Caco-2 (cell line): Measurements from ENCODE around the gene LTB4R. TPM values are rescaled to one million over a fixed set of nuclear protein-coding genes. Genes with fewer than 3 reads are reported as not detected.

Experiments
- BruUV-seq: library from RNA; stranded (reverse); fragments of 400-500 nt; replicated peaks from 2 replicates; lab custom pipeline; 2021; lab: Mats Ljungman, UMichigan
- CTCF ChIA-PET: fragments of 300-600 bp; sonication (Branson Sonifier 250); formaldehyde crosslinking; loops from one replicate; lab custom pipeline; 2022; ENCODE audit warnings: antibody characterized with exemption; lab: Charles Lee
- POLR2A ChIA-PET: fragments of 300-600 bp; sonication (Branson Sonifier 250); formaldehyde crosslinking; loops from one replicate; lab custom pipeline; 2022; ENCODE audit warnings: antibody characterized with exemption; lab: Charles Lee
- DNase-seq, 2 experiments: peaks; one replicate each; pipeline versions ENCODE4 v3.0.0 to v3.0.0-alpha.2; 2020 to 2022
- H3K27me3 ChIP-seq: replicated peaks from 2 replicates; pipeline ENCODE4 v1.6.0; 2011; ENCODE audit warnings: low read length; ENCODE audit not compliant: control insufficient read depth, insufficient read depth
- H3K36me3 ChIP-seq: 2 replicates; pipeline ENCODE4 v1.5.1; 2011; ENCODE audit warnings: low read length; ENCODE audit not compliant: control insufficient read depth, insufficient read depth
- H3K4me1 ChIP-seq: fragments of 250-450 bp; sonication (Bioruptor Pico); 2 replicates; pipeline ENCODE4 v1.5.1; 2020; ENCODE audit warnings: mild to moderate bottlenecking
- H3K4me3 ChIP-seq: 2 replicates; pipeline ENCODE4 v1.5.1; 2011; ENCODE audit warnings: low read depth, mild to moderate bottlenecking, control low read depth, low read length
- H3K9me3 ChIP-seq: fragments of 250-450 bp; sonication (Bioruptor Pico); 2 replicates; pipeline ENCODE4 v1.5.1; 2020; ENCODE audit warnings: mild to moderate bottlenecking, moderate library complexity
- H3K27ac Mint-ChIP-seq: one replicate; pipeline ENCODE4 v1.8.0; 2022; ENCODE audit warnings: mixed read lengths; ENCODE audit not compliant: unreplicated experiment
- H3K27me3 Mint-ChIP-seq: one replicate; pipeline ENCODE4 v1.8.0; 2022; ENCODE audit warnings: mixed read lengths; ENCODE audit not compliant: insufficient read depth, unreplicated experiment
- H3K36me3 Mint-ChIP-seq: one replicate; pipeline ENCODE4 v1.8.0; 2022; ENCODE audit warnings: mild to moderate bottlenecking, mixed read lengths; ENCODE audit not compliant: insufficient read depth, unreplicated experiment
- H3K4me1 Mint-ChIP-seq: one replicate; pipeline ENCODE4 v1.8.0; 2022; ENCODE audit warnings: low read depth, mixed read lengths; ENCODE audit not compliant: unreplicated experiment
- H3K4me3 Mint-ChIP-seq: one replicate; pipeline ENCODE4 v1.8.0; 2022; ENCODE audit warnings: mild to moderate bottlenecking, moderate library complexity, mixed read lengths; ENCODE audit not compliant: unreplicated experiment
- H3K9me3 Mint-ChIP-seq: one replicate; pipeline ENCODE4 v1.8.0; 2022; ENCODE audit warnings: mixed read lengths; ENCODE audit not compliant: unreplicated experiment
- intact Hi-C: fragments of 100-400 bp; cut with micrococcal nuclease; formaldehyde crosslinking; loops from one replicate; pipeline ENCODE4 v1.10.0; 2022; ENCODE audit not compliant: unreplicated experiment
- total RNA-seq: library from RNA; stranded (reverse); gene quantifications from 2 replicates; pipeline ENCODE4 v1.2.3, GENCODE V29; 2022
- TF ChIP-seq, protein P1 (sequence below), 2 experiments: fragments of 200-600 bp in 1 of 2; IDR thresholded peaks; 1 replicate in 1 of 2; 2 replicates in 1 of 2; pipeline versions ENCODE4 v1.5.1 to v1.8.0; 2011 to 2022; ENCODE audit warnings: antibody characterized with exemption in 1 of 2, control low read depth in 1 of 2, inconsistent platforms in 1 of 2, low read depth in 1 of 2, low read length in 1 of 2, mild to moderate bottlenecking in 1 of 2, moderate library complexity in 1 of 2; ENCODE audit not compliant: insufficient read depth in 1 of 2, severe bottlenecking in 1 of 2, unreplicated experiment in 1 of 2

The LTB4R gene
- total RNA-seq, 1 experiment from 2014 or later = 7.8 TPM

DNA sequence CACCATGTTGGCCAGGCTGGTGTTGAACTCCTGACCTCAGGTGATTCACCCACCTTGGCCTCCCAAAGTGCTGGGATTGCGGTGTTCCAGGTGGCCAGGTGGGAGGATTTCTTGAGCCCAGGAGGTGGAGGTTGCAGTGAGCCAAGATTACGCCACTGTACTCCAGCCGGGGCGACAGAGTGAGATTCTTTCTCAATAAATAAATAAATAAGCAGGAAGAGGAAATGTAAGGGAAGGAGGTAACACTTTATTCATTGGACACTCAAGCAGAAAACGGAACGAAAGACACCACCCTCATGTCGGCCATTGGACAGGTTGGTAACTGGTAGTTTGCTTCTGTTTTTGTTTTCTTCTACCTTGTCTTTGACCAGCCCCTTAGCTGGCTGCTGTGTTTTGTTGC is 43.7 kb downstream of the LTB4R start:
- ChIA-PET POLR2A (no interaction called here), CTCF (no interaction called here)
- H3K27me3 ChIP-seq = no peaks in the 10 kb centered on the region
- no peaks in the 10 kb centered on the region for H3K9me3 ChIP-seq
- H3K4me3 Mint-ChIP-seq = no peak overlapping the region
- H3K27me3 Mint-ChIP-seq = peaks cover 3% of the 10 kb centered on the region
- no peaks in the 10 kb centered on the region for H3K36me3 Mint-ChIP-seq
- intact Hi-C loops = no loop called here
- DNase-seq = no peak
- H3K4me1 ChIP-seq = peaks cover 4% of the 10 kb centered on the region; the same call in 1 of the 2 replicates
- no peak overlapping the region for H3K27ac Mint-ChIP-seq
- no TSS peak for BruUV-seq
- H3K4me1 Mint-ChIP-seq = peaks cover 10% of the 10 kb centered on the region
- TF ChIP-seq, protein P1, sequence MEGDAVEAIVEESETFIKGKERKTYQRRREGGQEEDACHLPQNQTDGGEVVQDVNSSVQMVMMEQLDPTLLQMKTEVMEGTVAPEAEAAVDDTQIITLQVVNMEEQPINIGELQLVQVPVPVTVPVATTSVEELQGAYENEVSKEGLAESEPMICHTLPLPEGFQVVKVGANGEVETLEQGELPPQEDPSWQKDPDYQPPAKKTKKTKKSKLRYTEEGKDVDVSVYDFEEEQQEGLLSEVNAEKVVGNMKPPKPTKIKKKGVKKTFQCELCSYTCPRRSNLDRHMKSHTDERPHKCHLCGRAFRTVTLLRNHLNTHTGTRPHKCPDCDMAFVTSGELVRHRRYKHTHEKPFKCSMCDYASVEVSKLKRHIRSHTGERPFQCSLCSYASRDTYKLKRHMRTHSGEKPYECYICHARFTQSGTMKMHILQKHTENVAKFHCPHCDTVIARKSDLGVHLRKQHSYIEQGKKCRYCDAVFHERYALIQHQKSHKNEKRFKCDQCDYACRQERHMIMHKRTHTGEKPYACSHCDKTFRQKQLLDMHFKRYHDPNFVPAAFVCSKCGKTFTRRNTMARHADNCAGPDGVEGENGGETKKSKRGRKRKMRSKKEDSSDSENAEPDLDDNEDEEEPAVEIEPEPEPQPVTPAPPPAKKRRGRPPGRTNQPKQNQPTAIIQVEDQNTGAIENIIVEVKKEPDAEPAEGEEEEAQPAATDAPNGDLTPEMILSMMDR (IDR thresholded peaks at IDR 0.05; ENCODE audit: insufficient read depth in 1 of 2, low read depth in 1 of 2, low read length in 1 of 2, severe bottlenecking in 1 of 2, unreplicated experiment in 1 of 2) = no peak
- H3K4me3 ChIP-seq = no peak overlapping the region
- H3K36me3 ChIP-seq = no peaks in the 10 kb centered on the region
- H3K9me3 Mint-ChIP-seq = no peaks in the 10 kb centered on the region

DNA sequence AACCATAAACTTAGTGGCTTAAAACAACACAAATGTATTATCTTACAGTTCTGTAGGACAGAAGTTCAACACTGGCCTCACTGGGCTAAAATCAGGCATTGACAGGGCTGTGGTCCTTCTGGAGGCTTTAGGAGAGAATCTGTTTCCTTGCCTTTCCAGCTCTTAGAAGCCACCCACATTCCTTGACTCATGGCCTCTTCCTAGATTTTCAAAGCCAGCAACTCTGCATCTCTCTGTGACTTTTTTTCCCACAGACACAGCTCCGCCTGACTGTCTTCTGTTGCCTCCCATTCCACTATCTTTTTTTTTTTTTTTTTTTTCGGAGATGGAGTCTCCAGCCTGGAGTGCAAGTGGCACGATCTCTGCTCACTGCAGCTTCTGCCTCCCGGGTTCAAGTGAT is 44.9 kb downstream of the LTB4R start:
- Histone ChIP-seq H3K9me3 (no peaks in the 10 kb centered on the region), H3K4me3 (no peak overlapping the region), H3K4me1 (peaks cover 4% of the 10 kb centered on the region; the same call in 1 of the 2 replicates), H3K36me3 (no peaks in the 10 kb centered on the region), H3K27me3 (no peaks in the 10 kb centered on the region)
- H3K36me3 Mint-ChIP-seq = no peaks in the 10 kb centered on the region
- no peaks in the 10 kb centered on the region for H3K9me3 Mint-ChIP-seq
- intact Hi-C loops = no loop called here
- BruUV-seq = no TSS peak
- ChIA-PET POLR2A (no interaction called here), CTCF (no interaction called here)
- no peak overlapping the region for H3K4me3 Mint-ChIP-seq
- H3K4me1 Mint-ChIP-seq = peaks cover 10% of the 10 kb centered on the region
- no peaks in the 10 kb centered on the region for H3K27me3 Mint-ChIP-seq
- DNase-seq = no peak
- TF ChIP-seq, protein P1 (IDR thresholded peaks at IDR 0.05; ENCODE audit: insufficient read depth in 1 of 2, low read depth in 1 of 2, low read length in 1 of 2, severe bottlenecking in 1 of 2, unreplicated experiment in 1 of 2) = no peak
- H3K27ac Mint-ChIP-seq = no peak overlapping the region

DNA sequence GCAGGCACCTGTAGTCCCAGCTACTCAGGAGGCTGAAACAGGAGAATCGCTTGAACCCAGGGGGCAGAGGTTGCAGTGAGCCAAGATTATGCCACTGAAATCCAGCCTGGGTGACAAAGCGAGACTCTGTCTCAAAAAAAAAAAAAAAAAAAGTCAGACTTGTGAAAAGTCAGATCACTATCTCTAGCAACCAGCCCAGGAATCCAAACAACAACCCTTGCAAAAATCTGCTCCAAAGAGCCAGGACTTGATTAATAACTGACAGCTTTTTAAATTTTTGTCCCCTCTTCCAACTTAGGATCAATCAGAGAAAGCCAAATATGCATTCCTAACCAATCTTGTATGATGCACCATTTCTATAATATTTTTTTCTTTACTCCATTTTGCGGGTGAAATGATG is 49.0 kb downstream of the LTB4R start:
- intact Hi-C loops = no loop called here
- Mint-ChIP-seq H3K4me3 (no peak overlapping the region), H3K36me3 (no peaks in the 10 kb centered on the region), H3K9me3 (no peaks in the 10 kb centered on the region), H3K4me1 (peaks cover 3% of the 10 kb centered on the region), H3K27me3 (no peaks in the 10 kb centered on the region), H3K27ac (no peak overlapping the region)
- CTCF ChIA-PET = interaction anchor here (1.6 kb wide), 1 partner anchor 70 kb away, joined by 3 read pairs; the partner anchor contains the start of gene KHNYN
- Histone ChIP-seq H3K4me1 (no peaks in the 10 kb centered on the region), H3K9me3 (no peaks in the 10 kb centered on the region), H3K36me3 (no peaks in the 10 kb centered on the region), H3K27me3 (no peaks in the 10 kb centered on the region), H3K4me3 (no peak overlapping the region)
- TF ChIP-seq, protein P1 (IDR thresholded peaks at IDR 0.05; ENCODE audit: insufficient read depth in 1 of 2, low read depth in 1 of 2, low read length in 1 of 2, severe bottlenecking in 1 of 2, unreplicated experiment in 1 of 2) = no peak
- DNase-seq = no peak
- no TSS peak for BruUV-seq
- POLR2A ChIA-PET = no interaction called here
